A549 (cell line): ENCODE measurements around the gene CES4A. TPM values are rescaled to one million over a fixed set of nuclear protein-coding genes. Genes with fewer than 3 reads are reported as not detected.

Experiments used
- ATAC-seq, 2 experiments: fragments of 200-7000 bp in 1 of 2; fragments of >200 bp in 1 of 2; cut with Nextera tagmentation in 1 of 2; cut with Tn5 transposase in 1 of 2; 3 replicates each; pipeline versions ENCODE4 v1.8.0 to v1.9.1; 2018 to 2020; ENCODE audit warnings: mild to moderate bottlenecking in 1 of 2, moderate library complexity in 1 of 2
- CTCF ChIA-PET: fragments of 300-600 bp; sonication (Branson Sonifier 250); formaldehyde crosslinking; extraction: SDS; loops from one replicate; lab custom pipeline; 2021; ENCODE audit warnings: antibody characterized with exemption, inconsistent platforms; lab: Yijun Ruan, JAX
- POLR2A ChIA-PET: fragments of 350-600 bp; formaldehyde crosslinking; extraction: SDS; loops from one replicate; lab custom pipeline; 2021; ENCODE audit warnings: antibody characterized with exemption, inconsistent platforms; lab: Yijun Ruan, JAX
- DNase-seq, 2 experiments: peaks; one replicate each; pipeline versions ENCODE4 v3.0.0 to v3.0.0-alpha.2; 2011 to 2016; ENCODE audit warnings: low read depth in 1 of 2, low spot score in 1 of 2
- FAIRE-seq: peaks from 2 replicates; lab custom pipeline; 2011; peaks lifted over from hg19 to GRCh38; lab: Jason Lieb, UNC
- H3K27ac ChIP-seq, 2 experiments: fragments of >200 bp; sonication (Bioruptor Twin); formaldehyde crosslinking; 3 replicates each; pipeline ENCODE4 v1.5.1; 2016 to 2017
- H3K4me1 ChIP-seq: fragments of >200 bp; sonication (Bioruptor Twin); formaldehyde crosslinking; 3 replicates; pipeline ENCODE4 v1.6.1; 2016
- H3K4me2 ChIP-seq: fragments of >200 bp; sonication (Bioruptor Twin); formaldehyde crosslinking; 3 replicates; pipeline ENCODE4 v1.6.1; 2016
- H3K4me3 ChIP-seq: fragments of >200 bp; sonication (Bioruptor Twin); formaldehyde crosslinking; 3 replicates; pipeline ENCODE4 v1.5.1; 2016
- H3K9me3 ChIP-seq: fragments of >200 bp; sonication (Bioruptor Twin); formaldehyde crosslinking; 3 replicates; pipeline ENCODE4 v1.6.1; 2016
- ATOH8 ChIP-seq: fragments of 250-450 bp; sonication (Bioruptor Pico); IDR thresholded peaks from 2 replicates; pipeline ENCODE4 v1.5.0; 2020; ENCODE audit warnings: low read depth, mild to moderate bottlenecking, moderate library complexity
- CEBPB ChIP-seq, 2 experiments: fragments of >200 bp in 1 of 2; sonication (Bioruptor Twin) in 1 of 2; formaldehyde crosslinking in 1 of 2; IDR thresholded peaks; 2 replicates each; pipeline ENCODE4 v1.6.1; 2012 to 2016
- CHD4 ChIP-seq: fragments of 200-600 bp; sonication (generic); IDR thresholded peaks from 2 replicates; pipeline ENCODE4 v1.6.1; 2016; ENCODE audit warnings: antibody characterized with exemption, mild to moderate bottlenecking, borderline replicate concordance
- E2F6 ChIP-seq: IDR thresholded peaks from 2 replicates; pipeline ENCODE4 v1.6.1; 2012; ENCODE audit warnings: low read depth, borderline replicate concordance
- EHF ChIP-seq: fragments of 250-450 bp; sonication (Bioruptor Pico); IDR thresholded peaks from 2 replicates; pipeline ENCODE4 v1.5.0; 2020; ENCODE audit warnings: mild to moderate bottlenecking
- EP300 ChIP-seq, 2 experiments: fragments of >200 bp; sonication (Bioruptor Twin); formaldehyde crosslinking; IDR thresholded peaks; 2 replicates in 1 of 2; 3 replicates in 1 of 2; pipeline ENCODE4 v1.6.1; 2016 to 2017
- FOSL2 ChIP-seq, 2 experiments: fragments of 450-650 bp in 1 of 2; fragments of >200 bp in 1 of 2; sonication (Bioruptor Twin) in 1 of 2; formaldehyde crosslinking; IDR thresholded peaks; 2 replicates each; pipeline versions ENCODE4 v1.5.0 to v1.6.1; 2016 to 2020; ENCODE audit warnings: mild to moderate bottlenecking in 1 of 2, moderate library complexity in 1 of 2
- GATA3 ChIP-seq: IDR thresholded peaks from 2 replicates; pipeline ENCODE4 v1.6.1; 2012; ENCODE audit warnings: borderline replicate concordance
- HES2 ChIP-seq: fragments of >200 bp; sonication (Bioruptor Twin); formaldehyde crosslinking; IDR thresholded peaks from 2 replicates; pipeline ENCODE4 v1.6.1; 2016
- HMGXB4 ChIP-seq: fragments of 250-450 bp; sonication (Bioruptor Pico); IDR thresholded peaks from 2 replicates; pipeline ENCODE4 v1.5.0; 2021; ENCODE audit warnings: mild to moderate bottlenecking, moderate library complexity, borderline replicate concordance
- HOXB13 ChIP-seq: fragments of 250-450 bp; sonication (Bioruptor Pico); IDR thresholded peaks from 2 replicates; pipeline ENCODE4 v1.5.0; 2020; ENCODE audit warnings: low read depth, mild to moderate bottlenecking, moderate library complexity
- HOXB5 ChIP-seq: fragments of 250-450 bp; sonication (Bioruptor Pico); IDR thresholded peaks from 2 replicates; pipeline ENCODE4 v1.5.0; 2020; ENCODE audit warnings: mild to moderate bottlenecking, moderate library complexity
- JUN ChIP-seq, 2 experiments: fragments of >200 bp; sonication (Bioruptor Twin); formaldehyde crosslinking; IDR thresholded peaks; 2 replicates in 1 of 2; 3 replicates in 1 of 2; pipeline ENCODE4 v1.6.1; 2016 to 2017
- KDM1A ChIP-seq: fragments of 200-600 bp; sonication (generic); IDR thresholded peaks from 2 replicates; pipeline ENCODE4 v1.6.1; 2016; ENCODE audit warnings: low read depth, mild to moderate bottlenecking
- KDM5A ChIP-seq: fragments of 200-600 bp; sonication (generic); IDR thresholded peaks from 2 replicates; pipeline ENCODE4 v1.6.1; 2016; ENCODE audit warnings: antibody characterized with exemption, mild to moderate bottlenecking
- MAFK ChIP-seq: fragments of 450-650 bp; IDR thresholded peaks from 2 replicates; pipeline ENCODE4 v1.6.1; 2014; ENCODE audit not compliant: partially characterized antibody
- NFE2L2 ChIP-seq: fragments of 150-350 bp; conservative IDR thresholded peaks from 2 replicates; pipeline ENCODE4 v1.6.1; 2014; ENCODE audit warnings: low read length
- POLR2A ChIP-seq: IDR thresholded peaks from 2 replicates; pipeline ENCODE4 v1.6.1; 2012; ENCODE audit warnings: mild to moderate bottlenecking, low read length
- POLR2AphosphoS2 ChIP-seq: conservative IDR thresholded peaks from 2 replicates; pipeline ENCODE4 v1.6.1; 2012; ENCODE audit warnings: low read length, improper control_type of control experiment, inconsistent platforms
- RCOR1 ChIP-seq: fragments of 150-350 bp; IDR thresholded peaks from 2 replicates; pipeline ENCODE4 v1.6.1; 2014; ENCODE audit warnings: antibody characterized with exemption, low read length, low read depth
- REST ChIP-seq: fragments of 200-600 bp; sonication (generic); IDR thresholded peaks from 2 replicates; pipeline ENCODE4 v1.6.1; 2016; ENCODE audit warnings: antibody characterized with exemption, mild to moderate bottlenecking, moderate library complexity
- RNF2 ChIP-seq: fragments of 200-600 bp; sonication (generic); IDR thresholded peaks from 2 replicates; pipeline ENCODE4 v1.6.1; 2016; ENCODE audit warnings: low read depth, mild to moderate bottlenecking, antibody characterized with exemption, moderate library complexity, borderline replicate concordance
- SMC3 ChIP-seq: fragments of >200 bp; sonication (Bioruptor Twin); formaldehyde crosslinking; IDR thresholded peaks from 3 replicates; pipeline ENCODE4 v1.6.1; 2018; ENCODE audit warnings: inconsistent platforms
- TFCP2L1 ChIP-seq: fragments of 250-450 bp; sonication (Bioruptor Pico); IDR thresholded peaks from 2 replicates; pipeline ENCODE4 v1.5.0; 2021; ENCODE audit warnings: mild to moderate bottlenecking
- ZC3H11A ChIP-seq: fragments of 450-650 bp; IDR thresholded peaks from 2 replicates; pipeline ENCODE4 v1.6.1; 2014; ENCODE audit warnings: antibody characterized with exemption, mild to moderate bottlenecking
- ZNF302 ChIP-seq: fragments of 250-450 bp; sonication (Bioruptor Pico); IDR thresholded peaks from 2 replicates; pipeline ENCODE4 v1.9.0; 2021; ENCODE audit warnings: inconsistent platforms, mild to moderate bottlenecking, moderate library complexity
- WGBS: methylation state at CpG from one replicate; pipeline ENCODE4 v1.1.6; 2017; ENCODE audit errors: missing lambda C conversion rate; 5-methylcytosine and 5-hydroxymethylcytosine counted together
- polyA plus RNA-seq, 4 experiments: library from polyadenylated mRNA; depleted of rRNA in 3 of 4; stranded (reverse); fragments of >200 nt; fragmentation: RNase III in 1 of 4; extraction: RNeasy Plus Mini Kit Qiagen cat#74134 plus additional on column Dnase treatment in 1 of 4; gene quantifications; 2 replicates in 3 of 4; 3 replicates in 1 of 4; pipeline ENCODE4 v1.2.3, GENCODE V29; 2011 to 2017

The CES4A gene
- polyA plus RNA-seq, 2 of the 4 experiments (the other 2 are of a cell fraction) = 2.8 to 3.5 TPM

- TF ChIP-seq RCOR1 = no peak
- TF ChIP-seq MAFK = no peak
- no peak for TF ChIP-seq ZC3H11A
- TF ChIP-seq HOXB5 (CRISPR knock-in tag) = no peak
- no peak for TF ChIP-seq SMC3
- TF ChIP-seq EHF = no peak
- no peak for TF ChIP-seq POLR2A
- TF ChIP-seq KDM5A = no peak
- TF ChIP-seq CHD4 = no peak
- TF ChIP-seq NFE2L2 = no peak
- no peak for TF ChIP-seq EP300 (IDR thresholded peaks at IDR 0.05)
- TF ChIP-seq HOXB13 = no peak
- TF ChIP-seq HMGXB4 = no peak
- no peak for TF ChIP-seq TFCP2L1 (CRISPR knock-in tag)
- TF ChIP-seq RNF2 = no peak
- TF ChIP-seq GATA3 = no peak
- no peak for TF ChIP-seq CEBPB (IDR thresholded peaks at IDR 0.05)
- POLR2A ChIA-PET = no interaction called here
Observed at GRCh38 chr16:66948134-66948836, 40.1 kb upstream of the CES4A start.

DNA sequence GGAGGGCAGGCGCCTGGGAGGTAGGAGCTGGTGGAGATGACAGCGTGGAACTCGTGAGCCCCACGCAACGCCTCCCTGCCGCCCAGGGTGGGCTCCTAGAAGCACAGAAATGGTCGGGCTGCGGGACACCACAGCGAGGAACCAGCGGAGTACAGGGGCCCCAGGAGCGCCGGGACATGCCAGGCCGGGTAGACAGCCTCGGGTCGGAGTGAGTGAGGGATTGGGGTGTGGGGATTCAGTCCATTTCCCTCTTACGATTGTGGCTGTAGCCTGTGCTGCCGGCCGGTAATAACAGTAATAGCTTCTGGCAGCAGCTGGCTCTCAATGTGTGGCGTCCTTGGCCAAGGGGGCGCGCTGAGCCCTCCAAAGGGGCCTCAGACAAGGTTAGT, 39.6 kb upstream of the CES4A start:
- no peak overlapping the region for H3K4me3 ChIP-seq
- FAIRE-seq = no peak
- H3K4me1 ChIP-seq = peaks cover 11% of the 10 kb centered on the region; the same call in 2 of the 3 replicates
- ChIA-PET POLR2A (no interaction called here), CTCF (interaction anchor here (0.7 to 2.8 kb wide), 4 partner anchors 14 to 206 kb away, joined by 3 to 14 read pairs (median 8); no protein-coding TSS in a partner anchor)
- H3K4me2 ChIP-seq = no peak overlapping the region
- H3K27ac ChIP-seq = no peak overlapping the region
- TF ChIP-seq ZNF302 (CRISPR knock-in tag) (no peak), CHD4 (no peak), E2F6 (no peak), FOSL2 (IDR thresholded peaks at IDR 0.05) (no peak), FOSL2 (CRISPR knock-in tag; IDR thresholded peaks at IDR 0.05) (no peak), REST (no peak), SMC3 (no peak), RCOR1 (no peak), JUN (IDR thresholded peaks at IDR 0.05) (no peak), ATOH8 (CRISPR knock-in tag) (no peak), HES2 (no peak), POLR2AphosphoS2 (no peak), KDM1A (no peak)
- WGBS = 80% methylated on average over 20 of the region's 21 CpGs
- no peak for DNase-seq
- ATAC-seq = no peak
- H3K9me3 ChIP-seq = peaks cover 8% of the 10 kb centered on the region; the same call in 1 of the 3 replicates

More at GRCh38 chr16:66948134-66948836, 40.1 kb upstream of the CES4A start:
- 72% methylated on average over 39 of the region's 44 CpGs for WGBS
- no peak overlapping the region; the same call in 2 of the 3 replicates for H3K4me3 ChIP-seq
- FAIRE-seq = no peak
- H3K9me3 ChIP-seq = peaks cover 8% of the 10 kb centered on the region; the same call in 1 of the 3 replicates
- H3K27ac ChIP-seq = no peak overlapping the region
- H3K4me2 ChIP-seq = peak overlapping the region; percentile 75
- H3K4me1 ChIP-seq = peaks cover 5% of the 10 kb centered on the region; the same call in 2 of the 3 replicates
- DNase-seq = no peak
- peak in 1 of 2 experiments; percentile 9; a peak in 1 of 6 replicates for ATAC-seq
- CTCF ChIA-PET = interaction anchor here (0.7 to 2.8 kb wide), 9 partner anchors 9 to 209 kb away, joined by 3 to 13 read pairs (median 3); no protein-coding TSS in a partner anchor
